GM10248 (cell line): ENCODE measurements around the gene KRT71.

Experiments used
- CTCF ChIA-PET: fragments of 300-600 bp; sonication (Branson Sonifier 250); formaldehyde crosslinking; extraction: SDS; loops from one replicate; lab custom pipeline; 2021; ENCODE audit warnings: antibody characterized with exemption; lab: Yijun Ruan, JAX
- POLR2A ChIA-PET: fragments of 350-650 bp; sonication (Branson Sonifier 250); formaldehyde crosslinking; extraction: SDS; loops from one replicate; lab custom pipeline; 2020; ENCODE audit warnings: antibody characterized with exemption; lab: Yijun Ruan, JAX
- DNase-seq: peaks from one replicate; pipeline ENCODE4 v3.0.0; 2012; ENCODE audit errors: extremely low spot score
- TF ChIP-seq, protein P1 (sequence below): IDR thresholded peaks from 2 replicates; pipeline ENCODE4 v1.5.1; 2012; ENCODE audit warnings: mild to moderate bottlenecking, low read depth; ENCODE audit errors: extremely low read depth, missing control alignments, control extremely low read depth

KRT71 gene

DNA sequence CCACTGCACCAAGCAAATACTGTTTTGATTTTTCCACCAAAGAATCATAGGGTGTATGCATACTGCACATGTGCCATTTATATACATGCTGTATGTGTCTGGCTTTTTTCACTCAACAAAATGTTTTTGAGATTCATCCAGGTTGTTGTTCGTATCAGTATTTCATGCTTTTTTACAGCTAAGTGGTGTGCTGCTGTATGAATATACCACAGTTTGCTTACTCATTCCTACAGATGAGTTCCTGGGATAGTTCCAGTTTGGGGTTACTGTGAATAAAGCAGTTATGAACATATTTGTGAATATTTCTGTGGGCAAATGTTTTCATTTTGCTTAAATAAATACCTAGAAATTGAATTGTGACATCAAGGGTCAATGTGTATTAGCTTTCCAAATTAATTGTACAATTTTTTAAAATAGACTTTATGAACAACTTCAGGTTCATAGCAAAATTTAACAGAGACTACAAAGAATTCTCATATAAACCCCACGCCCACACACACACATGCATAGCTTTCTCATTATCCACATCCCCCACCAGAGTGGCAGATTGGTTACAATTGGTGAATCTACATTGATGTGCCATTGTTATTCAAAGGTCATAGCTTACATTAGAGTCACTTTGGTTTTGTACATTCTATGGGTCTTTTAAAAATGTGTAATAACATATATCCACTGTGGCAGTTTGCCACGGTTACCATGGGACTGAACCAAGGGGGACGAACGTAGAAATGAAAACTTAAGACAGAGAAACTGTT, 53.0 kb downstream of the KRT71 start:
- CTCF ChIA-PET = no interaction called here
- POLR2A ChIA-PET = no interaction called here
- TF ChIP-seq, protein P1, sequence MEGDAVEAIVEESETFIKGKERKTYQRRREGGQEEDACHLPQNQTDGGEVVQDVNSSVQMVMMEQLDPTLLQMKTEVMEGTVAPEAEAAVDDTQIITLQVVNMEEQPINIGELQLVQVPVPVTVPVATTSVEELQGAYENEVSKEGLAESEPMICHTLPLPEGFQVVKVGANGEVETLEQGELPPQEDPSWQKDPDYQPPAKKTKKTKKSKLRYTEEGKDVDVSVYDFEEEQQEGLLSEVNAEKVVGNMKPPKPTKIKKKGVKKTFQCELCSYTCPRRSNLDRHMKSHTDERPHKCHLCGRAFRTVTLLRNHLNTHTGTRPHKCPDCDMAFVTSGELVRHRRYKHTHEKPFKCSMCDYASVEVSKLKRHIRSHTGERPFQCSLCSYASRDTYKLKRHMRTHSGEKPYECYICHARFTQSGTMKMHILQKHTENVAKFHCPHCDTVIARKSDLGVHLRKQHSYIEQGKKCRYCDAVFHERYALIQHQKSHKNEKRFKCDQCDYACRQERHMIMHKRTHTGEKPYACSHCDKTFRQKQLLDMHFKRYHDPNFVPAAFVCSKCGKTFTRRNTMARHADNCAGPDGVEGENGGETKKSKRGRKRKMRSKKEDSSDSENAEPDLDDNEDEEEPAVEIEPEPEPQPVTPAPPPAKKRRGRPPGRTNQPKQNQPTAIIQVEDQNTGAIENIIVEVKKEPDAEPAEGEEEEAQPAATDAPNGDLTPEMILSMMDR = no peak
- DNase-seq = no peak

DNA sequence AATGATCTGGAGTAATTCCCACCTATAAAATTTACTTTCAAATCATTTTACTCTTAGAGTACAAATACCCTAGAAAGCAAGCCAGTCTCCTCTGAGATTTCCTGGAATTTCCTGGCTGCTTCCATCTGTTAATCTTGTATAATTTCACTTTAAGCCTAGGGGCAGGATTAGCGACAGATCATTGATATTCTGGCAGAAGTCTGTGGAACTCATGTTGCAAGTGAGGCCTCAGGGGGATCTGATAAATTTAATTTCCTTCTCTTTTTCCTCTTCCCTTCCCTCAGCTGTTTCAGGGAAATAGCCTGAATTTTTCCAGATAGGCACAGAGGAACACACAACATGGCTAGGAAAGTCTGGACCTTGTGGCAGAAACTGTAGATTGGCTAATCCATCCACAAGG, 54.0 kb downstream of the KRT71 start:
- TF ChIP-seq, protein P1 = no peak
- CTCF ChIA-PET = no interaction called here
- POLR2A ChIA-PET = no interaction called here

DNA sequence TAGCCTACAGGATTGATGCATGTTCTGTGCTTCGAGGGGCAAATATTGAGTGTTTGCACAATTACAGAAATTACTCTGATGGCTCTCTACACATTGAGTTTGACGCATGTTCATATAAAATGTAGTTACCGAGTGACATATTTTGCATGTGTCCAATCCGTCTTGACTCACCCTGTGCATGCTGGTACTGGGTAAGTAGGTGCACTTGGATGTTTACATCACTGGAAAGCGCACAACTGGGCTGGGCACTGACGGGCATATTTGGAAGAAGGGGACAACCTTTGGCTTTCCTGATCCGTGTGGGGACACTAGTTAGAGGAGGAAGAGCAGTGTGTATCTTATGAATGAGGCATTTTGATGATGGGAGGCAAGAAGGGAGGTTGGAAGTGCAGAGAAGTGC, 55.0 kb downstream of the KRT71 start:
- POLR2A ChIA-PET = no interaction called here
- TF ChIP-seq, protein P1 = no peak
- CTCF ChIA-PET = no interaction called here
- DNase-seq = no peak

More for the DNA sequence above, 54.0 kb downstream of the KRT71 start:
- DNase-seq = no peak

DNA sequence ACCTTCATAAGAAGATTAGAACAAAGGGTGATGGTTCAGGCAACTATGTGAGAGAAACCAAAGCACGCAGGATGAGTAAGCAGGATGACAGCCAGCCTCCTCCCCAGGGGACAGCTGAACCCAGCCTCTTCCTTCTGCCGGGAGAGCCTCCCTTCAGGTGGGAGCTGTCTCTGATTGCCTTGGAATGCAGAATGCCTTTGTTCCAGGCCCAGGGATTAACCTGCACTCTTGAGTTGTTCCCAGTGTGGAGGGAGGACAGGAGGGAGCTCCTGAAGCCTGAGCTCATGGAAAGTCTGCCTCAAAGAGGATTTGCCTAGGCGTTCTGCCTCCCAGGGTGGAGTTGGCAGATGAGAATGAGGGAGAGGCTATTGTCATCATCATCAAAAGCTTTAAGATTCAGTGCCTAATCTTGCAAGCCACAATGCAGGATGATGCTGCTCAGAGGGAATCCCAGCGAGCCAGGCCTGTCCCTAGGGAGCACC, 56.3 kb downstream of the KRT71 start:
- DNase-seq = no peak
- TF ChIP-seq, protein P1 = no peak
- CTCF ChIA-PET = no interaction called here
- POLR2A ChIA-PET = no interaction called here

DNA sequence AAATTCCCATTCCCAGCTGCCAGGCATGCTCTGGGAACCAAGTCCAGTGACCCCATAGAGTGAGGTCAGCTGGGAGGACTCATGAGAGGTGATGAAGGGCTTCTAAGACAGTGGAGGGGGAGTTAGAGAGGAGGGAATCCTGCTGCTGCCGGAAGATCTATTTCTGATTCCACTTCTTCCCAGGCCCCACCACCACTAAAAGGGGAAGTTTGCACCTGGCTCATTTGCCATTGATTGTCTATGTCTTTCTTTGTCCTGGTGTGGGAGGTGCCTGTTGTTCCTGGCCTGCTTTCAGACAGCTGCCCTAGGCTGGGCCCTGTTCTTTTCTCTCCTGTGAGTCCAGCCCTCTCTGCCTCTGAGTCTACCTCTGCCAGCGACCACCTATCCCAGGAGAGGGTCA, 56.9 kb downstream of the KRT71 start:
- ChIA-PET CTCF (no interaction called here), POLR2A (no interaction called here)
- TF ChIP-seq, protein P1 = no peak
- no peak for DNase-seq

DNA sequence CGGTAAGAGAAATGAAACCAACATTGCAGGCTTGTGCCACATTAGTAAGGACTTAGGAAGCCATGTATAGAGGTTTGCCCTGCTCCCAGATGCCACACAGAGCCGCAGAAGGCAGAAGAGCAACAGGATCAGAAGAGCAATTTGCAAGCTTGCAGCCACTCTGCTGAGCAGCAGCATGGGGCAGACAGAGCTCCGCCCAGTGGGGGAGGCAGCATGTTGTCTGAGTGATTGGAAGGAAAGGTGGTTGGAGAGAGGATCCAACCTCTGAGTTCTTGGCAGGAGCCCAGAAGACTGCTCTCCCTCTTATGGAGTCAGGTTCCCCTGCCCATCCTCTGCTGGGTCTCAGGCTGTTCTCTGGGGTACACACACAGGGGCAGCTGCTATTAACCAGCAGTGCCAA, 57.6 kb downstream of the KRT71 start:
- no peak for DNase-seq
- ChIA-PET POLR2A (no interaction called here), CTCF (no interaction called here)
- TF ChIP-seq, protein P1 = no peak
